ENCODE results near the gene GNG8.
"Not testable (repeated sequence)": the region's sequence is repeated elsewhere in the genome, so short reads cannot be mapped to it uniquely, and the experiment has no call there.

Gene GNG8

DNA sequence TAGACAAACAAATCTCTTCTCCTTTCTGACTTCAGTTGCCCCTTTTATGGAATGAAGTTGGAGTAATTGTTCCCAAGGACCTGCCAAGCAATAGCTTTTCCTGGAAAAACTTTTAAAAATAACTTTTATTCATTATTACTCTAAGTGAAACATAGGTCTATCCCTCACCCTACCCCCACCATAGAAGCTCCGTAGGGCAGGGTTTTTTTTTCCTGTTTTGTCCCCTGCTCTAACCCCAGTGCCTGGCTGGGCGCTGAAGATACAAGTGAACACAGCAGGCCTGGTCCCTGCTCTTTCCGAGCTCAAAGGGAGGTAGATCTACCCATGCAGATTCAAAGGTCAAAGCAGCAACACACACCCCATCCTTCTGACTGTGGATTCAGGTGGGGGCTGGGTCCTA is 8.7 kb upstream of the GNG8 start:
- no peak for DNase-seq

DNA sequence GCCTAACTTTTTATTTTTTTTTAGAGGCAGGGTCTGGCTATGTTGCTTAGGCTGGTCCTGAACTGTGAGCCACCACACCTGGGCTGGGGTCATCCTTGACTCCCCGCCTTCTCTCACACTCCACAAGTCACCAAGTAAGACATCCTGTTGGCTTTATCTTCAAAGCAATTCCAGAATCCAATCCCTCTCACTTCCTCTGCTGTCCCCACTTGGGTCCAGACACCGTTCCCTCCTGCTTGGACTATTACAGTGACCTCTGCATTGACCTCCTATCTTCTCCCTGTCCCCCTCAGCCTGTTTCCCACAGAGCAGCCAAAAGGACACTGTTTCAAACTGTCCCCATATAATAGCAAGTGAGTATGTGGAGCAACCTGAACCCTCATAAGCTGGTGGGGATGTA is 4.7 kb upstream of the GNG8 start:
- DNase-seq, result no peak

DNA sequence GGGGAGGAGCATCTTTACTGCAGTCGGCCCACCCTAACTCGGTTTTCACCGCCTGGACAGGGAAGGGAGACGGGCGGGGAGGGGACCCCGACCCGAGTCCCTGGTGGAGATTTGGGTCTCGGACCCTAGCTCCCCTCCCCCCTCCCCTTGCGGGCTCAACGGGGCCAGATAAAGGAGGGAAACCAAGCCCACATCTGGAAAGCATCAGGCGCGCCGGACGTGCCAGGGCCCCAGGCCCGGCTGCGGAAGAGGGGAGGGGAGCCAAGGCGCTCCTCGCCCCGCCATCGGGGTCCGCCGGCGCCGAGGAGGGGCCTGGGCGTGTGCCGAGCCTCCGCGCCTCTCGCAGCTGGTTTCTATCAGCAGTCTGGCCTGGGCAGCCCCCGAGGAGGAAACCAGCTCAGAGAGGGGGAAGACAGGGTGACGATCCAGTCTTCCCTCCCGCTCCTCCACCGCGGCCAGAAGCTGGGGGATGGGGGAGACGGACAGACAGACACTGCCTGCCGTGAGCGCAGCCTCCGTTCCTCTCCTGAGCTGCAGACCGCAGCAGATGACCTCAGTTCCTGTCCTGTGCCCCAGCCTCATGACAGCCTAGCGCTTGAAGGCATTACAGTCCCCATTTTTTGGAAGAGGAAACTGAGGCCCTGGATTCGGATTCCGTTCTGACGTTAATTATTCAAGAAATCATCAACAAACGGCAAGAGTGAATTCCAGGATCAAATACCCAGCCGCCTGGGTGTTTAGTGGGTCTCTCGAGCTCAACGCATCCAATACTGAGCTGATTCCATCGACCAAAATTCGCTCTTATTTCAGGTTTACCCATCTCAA is 3.6 kb upstream of the GNG8 start:
- peak; percentile 70 for DNase-seq

DNA sequence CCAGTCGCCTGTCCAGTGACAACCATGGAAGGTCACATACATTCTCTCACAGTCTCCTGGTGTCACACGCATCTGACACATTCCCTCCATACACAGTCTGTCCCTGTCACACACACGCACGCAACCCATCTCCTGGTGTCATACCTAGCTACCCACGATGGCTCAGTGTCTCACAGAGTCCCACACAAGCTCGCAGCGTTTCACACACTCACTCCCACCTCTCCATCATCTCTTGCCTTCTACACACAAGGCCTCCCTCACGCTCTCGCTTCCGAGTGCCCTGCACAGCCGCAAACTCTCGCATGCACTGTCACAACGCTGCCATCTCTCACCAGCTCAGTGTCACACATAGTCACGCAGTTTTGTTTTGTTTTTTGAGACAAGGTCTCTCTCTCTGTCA is 1.2 kb upstream of the GNG8 start:
- no peak for DNase-seq

DNA sequence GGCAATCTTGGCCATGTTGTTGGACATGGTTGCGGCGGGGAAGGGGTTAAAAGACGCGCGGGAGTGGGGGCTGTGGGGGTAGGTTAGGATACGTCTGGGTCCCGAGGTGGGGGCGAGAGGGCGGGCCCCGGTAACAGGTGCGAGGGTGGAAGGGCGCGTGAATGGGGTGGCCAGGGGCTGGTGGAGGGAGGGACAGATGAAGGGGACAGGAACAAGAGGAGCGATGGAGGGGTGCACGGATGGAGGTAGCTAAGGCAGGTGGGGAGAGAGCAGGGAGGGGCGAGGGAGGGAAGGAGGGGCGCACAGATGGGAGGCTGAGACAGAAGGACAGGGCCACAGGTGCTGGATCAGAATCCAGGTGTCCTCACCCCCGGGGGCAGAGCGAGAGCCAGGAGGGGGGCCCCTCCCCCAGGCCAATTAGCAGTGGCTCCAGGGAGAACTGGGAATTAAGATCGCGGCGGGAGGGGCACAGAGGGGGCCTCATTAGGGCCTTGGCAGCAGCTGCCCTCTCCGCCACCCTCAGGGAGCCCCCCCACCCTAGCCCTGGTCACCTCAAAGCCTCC is 1.3 kb downstream of the GNG8 start:
- peak; percentile 96 for DNase-seq

DNA sequence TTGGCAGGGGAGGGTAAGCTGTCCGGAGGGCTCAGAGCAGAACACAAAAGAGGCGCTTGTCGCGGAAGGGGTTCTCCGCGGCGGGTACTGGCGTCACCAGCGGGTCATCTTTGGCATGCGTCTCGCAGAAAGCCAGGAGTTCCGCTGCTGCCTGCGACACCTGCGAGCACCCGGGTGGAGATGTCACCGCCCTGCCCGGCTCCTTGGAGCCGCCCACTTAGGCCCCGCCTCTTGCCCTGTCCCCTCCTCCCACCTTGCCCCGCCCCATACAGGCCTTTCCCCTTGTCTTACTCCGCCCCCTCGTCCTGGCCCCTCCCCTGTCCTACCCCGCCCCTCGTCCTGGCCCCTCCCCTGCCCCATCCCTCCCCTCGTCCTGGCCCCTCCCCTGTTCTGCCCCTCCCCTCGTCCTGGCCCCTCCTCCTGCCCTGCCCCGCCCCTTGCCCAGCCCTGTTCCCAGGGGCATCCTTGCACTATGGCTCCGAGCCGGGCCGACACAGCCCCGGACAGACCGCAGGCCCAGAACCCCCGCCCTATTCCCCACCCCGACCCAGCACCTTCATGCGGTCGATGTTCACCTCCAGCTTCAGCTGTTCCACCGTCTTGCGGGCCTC is 1.9 kb downstream of the GNG8 start:
- DNase-seq, result peak; percentile 93

DNA sequence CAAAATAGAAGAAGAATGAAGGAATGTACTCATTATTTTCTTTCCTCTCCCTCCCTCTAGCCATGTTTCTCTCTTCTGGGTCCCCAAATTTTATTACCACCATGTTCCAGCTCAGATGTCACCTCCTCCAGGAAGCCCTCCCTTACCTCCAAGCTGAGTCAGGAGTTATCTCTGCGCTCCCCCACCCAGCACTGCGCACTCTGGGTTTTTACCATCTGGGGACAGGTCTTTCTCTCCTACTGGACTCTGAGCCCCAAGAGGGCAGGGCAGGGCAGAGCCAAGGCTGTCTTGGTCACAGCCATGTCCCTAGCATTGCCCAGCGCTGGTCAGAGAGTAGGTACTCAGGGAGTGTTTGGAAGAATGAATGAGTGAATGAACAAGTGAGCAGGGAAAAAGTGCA is 2.9 kb downstream of the GNG8 start:
- no peak for DNase-seq

DNA sequence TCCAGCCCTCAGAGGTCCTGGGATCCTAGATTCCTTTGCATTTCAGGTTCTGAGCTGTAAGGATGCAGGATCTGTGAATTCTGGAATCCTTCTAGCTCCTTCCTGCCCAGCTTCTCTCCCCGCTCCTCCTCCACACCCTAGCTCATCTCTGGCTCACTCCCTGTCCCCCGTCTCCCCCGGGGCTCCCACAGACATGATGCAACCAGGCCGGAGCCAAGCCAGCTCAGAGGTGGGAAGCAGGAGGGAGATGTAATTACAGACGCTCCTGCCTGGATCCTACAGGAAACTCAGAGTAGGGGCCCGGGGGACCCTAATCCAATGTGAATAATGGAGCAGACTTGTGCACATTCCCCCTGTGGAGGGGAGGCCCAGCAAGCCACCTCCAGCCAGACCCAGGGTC is 4.5 kb downstream of the GNG8 start:
- DNase-seq, result peak; percentile 23

DNA sequence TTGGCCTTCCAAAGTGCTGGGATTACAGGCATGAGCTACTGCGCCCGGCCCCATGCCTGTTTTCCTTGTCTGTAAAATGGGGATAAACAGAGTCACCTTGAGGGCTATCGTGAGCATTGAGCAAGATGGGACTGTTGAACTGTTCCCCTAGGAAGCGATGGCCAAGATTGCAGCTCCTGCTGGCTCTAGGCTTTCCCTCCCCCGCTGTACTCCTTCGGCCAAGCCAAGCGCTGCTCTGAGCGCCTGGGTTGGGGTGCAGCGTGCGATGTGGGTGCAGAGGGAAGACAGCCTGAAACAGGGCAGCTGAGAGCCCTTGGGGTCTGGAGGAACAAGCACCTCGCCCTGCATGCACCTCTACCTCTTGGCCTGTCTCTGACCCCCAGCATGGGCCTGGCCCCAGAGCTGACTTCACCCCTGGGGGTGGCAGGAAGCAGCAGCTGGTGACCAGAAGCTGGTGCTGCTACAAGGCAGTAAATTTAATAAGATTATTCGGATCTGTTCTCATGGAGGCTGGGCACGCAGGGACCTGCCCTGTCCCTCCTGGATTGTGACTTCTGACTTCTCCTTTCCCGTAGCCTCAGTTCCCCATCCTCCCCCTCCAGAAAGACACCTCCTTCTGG is 5.3 kb downstream of the GNG8 start:
- DNase-seq, result peak; percentile 24

DNA sequence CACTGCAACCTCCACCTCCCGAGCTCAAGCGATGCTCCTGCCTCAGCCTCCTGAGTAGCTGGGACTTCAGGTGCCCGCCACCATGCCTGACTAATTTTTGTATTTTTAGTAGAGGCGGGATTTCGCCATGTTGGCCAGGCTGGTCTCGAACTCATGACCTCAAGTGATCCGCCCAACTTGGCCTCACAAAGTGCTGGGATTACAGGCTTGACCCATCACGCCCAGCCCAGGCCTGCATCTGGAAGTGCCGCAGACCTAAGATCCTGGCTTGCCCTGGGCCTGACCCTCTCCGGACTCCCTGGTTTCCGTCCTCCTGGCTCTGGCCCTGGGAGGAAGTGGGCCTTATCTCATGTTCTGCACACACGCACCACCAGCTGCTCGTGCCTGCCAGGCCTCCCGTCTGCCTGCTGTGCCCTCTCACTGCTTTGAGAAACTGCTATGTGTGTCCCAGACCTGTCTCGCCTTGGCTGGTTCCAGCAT is 6.4 kb downstream of the GNG8 start:
- DNase-seq, result no peak

DNA sequence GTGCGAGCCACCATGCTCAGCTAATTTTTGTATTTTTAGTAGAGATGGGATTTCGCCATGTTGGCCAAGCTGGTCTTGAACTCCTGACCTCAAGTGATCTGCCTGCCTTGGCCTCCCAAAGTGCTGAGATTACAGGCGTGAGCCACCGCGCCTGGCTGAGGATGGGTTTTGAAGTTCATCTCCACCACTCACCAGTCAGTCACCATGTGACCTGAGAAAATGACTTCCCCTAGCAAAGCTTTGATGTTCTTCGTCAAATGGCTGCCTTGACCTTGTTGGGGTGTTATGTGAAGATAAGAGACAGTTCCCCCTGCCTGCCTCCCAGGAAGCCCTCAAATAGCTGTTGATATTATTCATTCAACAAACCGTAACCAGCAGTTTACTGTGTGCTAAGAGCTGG is 7.0 kb downstream of the GNG8 start:
- DNase-seq, result not testable (repeated sequence)

DNA sequence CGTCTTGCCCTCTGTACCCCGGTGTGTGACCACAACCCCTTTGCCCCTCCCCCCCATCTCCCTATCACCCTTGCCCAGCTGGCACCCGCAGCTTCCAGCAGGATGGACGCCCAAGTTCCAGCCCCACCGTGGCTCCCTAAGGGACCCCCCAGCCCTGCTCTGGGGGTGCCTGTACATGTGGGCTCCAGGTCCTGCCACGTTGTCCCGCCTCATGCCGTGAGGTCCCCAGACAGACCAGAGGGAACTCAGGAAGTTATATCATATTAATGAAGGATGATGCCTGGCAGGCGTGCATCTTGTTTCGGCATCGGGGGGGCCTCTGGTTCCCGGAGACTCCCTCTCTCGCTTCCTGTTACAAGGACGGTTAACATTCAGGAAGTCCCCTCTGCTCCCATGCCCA is 9.6 kb downstream of the GNG8 start:
- no peak for DNase-seq

DNA sequence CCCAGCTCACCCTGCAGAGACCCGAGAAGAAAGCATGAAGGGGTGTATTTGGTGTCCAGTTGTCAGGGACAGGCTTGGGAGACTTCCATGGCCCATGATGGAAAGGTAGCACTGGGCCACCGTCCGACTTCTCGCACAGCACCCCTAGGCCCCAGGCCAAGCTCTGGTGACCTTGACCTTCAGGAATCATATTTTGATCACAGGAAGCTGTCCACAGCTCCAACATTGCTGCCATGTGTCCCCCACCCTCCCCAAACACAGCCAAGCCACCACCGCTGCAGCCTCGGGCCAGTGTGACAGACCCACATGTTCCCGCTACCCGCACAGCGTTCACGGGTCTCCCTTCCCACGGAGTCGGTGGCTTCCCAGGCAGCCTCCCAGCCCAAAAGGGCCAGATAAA is 10.3 kb downstream of the GNG8 start:
- no peak for DNase-seq

DNA sequence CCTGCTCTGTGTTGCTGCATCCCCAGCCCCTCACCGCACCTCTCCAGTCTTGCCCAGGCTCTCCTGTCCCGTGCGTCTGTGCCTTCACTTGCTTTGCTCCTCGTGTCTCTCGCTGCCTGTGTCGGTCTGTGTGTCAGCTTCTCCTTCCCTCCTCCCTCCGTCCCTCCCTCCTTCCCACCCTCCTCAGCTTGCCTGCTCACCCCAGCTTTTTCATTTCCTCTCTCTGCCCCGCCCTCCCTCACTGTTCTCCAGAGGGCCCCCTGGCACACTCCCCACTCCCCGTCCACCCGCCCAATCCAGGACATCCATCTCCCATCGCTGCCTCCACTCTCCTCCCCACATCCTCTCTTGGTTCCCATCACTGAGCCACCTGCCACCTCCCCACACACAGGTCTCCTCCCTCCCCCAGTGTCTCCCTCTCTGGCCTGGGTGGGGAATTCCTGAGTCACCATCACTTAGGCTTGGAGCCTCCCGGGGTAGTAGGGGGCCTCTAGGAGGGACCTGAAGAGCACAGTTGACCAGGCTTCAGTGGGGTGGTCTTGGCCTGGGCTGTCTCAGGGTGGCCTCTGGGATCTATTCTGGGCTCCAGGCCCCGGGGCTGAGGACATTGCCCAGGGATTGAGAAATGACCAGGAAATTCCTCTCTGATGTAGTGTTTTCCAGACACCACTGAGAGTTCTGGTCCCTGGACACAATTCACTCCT is 10.9 kb downstream of the GNG8 start, which contains the start of gene PTGIR:
TSS of gene PTGIR (minus strand) at position 132 of the 704 bp plus-strand sequence. CDS start 864 bp downstream, outside the sequence.
- peak; percentile 54 for DNase-seq

DNA sequence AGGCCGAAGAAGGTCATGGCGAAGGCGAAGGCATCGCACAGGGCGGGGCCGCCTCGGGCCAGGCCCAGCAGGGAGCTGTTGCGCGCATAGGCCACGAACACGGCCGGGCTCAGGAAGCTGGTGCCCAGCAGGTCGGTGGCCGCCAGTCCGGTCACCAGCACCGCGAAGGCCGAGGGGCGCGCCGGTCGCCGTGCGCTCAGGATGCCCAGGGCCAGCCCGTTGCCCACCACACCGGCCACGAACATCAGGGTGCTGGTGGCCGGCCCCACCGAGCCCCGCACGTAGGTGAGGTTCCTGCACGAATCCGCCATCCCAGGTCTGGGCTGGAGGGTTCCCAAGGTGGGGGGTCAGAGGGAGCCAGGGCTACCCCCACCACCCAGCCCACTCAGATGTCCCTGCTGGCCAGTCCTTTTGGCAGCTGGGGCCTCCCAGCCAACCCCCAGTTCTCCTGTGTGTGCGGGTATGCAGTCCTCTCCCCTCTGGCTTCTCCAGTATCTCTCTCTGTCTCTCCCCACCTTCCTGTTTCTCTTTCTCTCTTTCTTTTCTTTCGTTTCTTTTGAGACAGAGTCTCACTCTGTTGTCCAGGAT is 12.0 kb downstream of the GNG8 start:
- DNase-seq, result no peak

DNA sequence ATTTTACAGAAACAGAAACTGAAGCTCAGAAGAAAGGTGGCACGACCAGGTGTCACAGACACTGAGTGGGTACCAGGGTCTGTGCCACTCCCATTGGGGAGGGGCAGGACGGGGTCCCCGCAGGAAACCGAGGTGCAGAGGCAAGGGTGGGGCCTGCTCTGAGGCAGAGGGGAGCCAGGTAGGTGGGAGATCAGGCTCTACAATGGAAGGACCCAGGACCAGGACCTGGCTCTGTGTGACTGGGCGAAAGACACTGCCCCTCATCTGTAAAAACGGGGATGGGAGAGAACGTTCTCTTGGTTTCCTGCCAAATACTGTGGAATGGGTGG is 13.9 kb downstream of the GNG8 start:
- DNase-seq, result no peak

DNA sequence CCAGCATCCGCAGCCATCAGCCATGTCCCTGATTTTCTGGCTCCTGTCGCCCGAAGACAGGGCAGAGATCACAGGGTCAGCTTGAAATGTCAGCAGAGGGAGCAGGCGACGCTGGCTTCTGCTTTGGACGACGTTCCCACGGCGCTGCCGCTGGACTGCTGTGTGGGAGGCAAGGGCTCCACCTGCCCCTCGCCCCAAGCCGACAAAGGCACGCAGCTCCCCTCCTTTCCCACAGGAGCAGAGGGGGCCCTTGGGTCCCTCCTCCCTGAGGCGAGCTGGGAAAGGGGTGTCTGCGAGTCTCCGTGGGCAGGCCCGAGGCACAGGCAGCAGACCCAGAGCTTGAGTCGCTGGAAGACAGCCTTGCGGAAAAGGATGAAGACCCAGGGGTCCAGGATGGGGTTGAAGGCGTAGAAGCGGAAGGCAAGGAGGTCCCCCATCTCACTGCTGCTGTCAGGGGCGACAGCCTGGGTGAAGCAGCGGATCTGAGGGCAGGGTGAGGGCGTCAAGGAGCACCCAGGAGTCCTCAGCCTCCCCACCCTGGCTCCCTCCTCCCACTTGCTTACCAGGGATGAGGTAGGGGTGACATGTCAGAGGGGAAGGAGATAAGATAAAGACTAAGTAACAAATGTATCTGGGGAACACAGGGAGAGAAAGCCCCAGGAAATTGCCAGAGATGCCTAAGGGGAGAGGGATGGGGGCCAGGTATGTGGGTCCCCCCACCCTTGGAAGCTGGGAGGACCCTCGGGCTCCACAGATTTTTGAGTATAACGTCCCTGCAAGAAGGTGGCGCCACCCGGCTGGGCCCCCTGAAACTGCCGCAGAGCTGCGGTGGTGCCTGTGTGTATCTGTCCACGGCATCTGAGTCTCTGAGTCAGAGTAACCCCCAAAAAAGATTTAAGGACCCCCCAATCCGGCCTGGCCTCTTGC is 14.5 kb downstream of the GNG8 start:
- DNase-seq, result no peak

DNA sequence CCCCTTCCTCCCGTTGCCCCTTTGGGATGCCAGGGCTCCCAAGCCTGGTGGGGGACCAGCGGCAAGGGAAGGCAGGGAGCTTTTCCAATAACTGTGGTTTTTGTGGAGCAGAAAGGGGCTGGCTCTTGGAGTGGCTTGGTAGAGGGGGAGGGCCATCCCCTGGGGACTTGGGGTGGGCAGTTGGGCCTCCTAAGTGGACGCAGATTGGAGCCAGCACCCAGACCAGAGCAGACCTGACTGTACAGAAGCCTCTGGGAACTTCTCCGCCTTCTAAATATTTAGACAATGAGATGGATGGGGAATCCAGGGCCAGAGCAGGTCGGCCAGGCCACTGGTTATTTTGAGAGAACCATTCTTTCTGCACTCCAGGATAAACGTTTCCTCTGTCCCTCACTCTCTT is 15.3 kb downstream of the GNG8 start:
- no peak for DNase-seq

DNA sequence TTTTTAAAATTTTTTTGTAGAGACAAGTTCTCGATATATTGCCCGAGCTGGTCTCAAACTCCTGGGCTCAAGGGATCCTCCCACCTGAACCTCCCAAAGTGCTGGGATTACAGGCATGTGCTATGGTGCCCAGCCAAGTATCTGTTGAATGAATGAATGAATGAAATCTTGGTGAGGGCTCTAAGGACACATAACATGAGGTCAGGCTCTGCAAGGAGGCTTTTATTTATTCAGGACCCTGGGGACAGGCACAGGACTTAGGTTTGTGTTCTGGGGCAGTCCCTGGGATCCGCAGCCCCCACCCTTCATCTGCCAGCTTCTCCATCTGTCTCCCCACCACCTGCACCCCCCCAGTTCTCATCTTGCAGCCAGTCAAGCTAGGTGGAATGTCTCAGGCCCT is 15.7 kb downstream of the GNG8 start:
- no peak for DNase-seq

DNA sequence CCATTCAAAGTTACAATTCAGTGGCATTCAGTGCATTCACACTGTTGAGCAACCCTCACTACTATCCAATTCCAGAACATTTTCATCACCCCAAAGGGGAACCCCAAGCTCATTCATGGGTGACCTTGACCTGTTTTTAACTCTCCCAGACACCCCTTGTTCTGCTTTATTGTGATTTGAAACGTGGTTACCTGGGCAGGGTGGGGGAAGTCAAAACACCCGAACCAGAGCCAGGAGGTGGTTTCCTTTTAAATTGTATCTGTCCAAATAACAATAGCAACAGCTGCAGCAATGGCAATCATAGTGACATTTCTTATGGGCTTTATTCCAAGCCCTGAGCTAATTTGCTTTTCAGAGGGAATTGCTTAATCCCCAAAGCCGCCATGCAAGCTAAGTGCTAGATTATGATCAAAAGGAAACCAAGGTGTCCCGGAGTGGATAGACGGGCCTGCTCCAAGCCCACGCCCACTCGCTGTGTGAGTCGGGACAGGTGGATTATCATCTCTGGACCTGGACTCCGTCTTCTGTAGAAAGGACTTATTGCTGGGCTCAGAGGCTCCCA is 17.3 kb downstream of the GNG8 start:
- peak; percentile 76 for DNase-seq

DNA sequence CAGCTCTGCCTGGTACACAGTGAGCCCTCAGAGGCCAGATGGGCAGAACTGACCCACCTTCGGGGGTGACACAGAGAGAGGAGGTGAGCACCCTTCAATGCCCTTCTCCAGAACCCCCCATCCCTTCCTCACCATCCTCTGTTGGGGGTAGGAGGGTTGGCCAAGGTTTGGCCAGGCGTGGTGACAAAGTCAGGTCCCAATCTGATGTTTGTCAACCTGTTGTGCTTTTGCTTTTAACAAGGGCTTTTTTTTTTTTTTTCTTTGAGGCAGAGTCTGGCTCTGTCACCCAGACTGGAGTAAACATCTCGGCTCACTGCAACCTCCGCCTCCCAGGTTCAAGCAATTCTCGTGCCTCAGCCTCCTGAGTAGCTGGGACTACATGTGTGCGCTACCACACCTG is 18.4 kb downstream of the GNG8 start:
- no peak for DNase-seq

All from NCI-H69 (cell line).